HepG2 (cell line): Measurements from ENCODE around the gene PRTN3. TPM values are rescaled to one million over a fixed set of nuclear protein-coding genes. Genes with fewer than 3 reads are reported as not detected.

Experiments used
- ADNP ChIP-seq: sonication (generic); formaldehyde crosslinking; IDR thresholded peaks from 2 replicates; pipeline ENCODE4 v1.4.0; 2020; ENCODE audit warnings: missing genetic modification reagents
- ATF4 ChIP-seq, 2 experiments: fragments of 450-650 bp in 1 of 2; sonication (generic) in 1 of 2; formaldehyde crosslinking; IDR thresholded peaks; 2 replicates each; pipeline versions ENCODE4 v1.5.0 to v1.8.0; 2020 to 2022; ENCODE audit warnings: mild to moderate bottlenecking in 1 of 2, missing genetic modification reagents in 1 of 2
- ATF7-NPFF ChIP-seq: sonication (generic); formaldehyde crosslinking; IDR thresholded peaks from 2 replicates; pipeline ENCODE4 v1.8.1; 2023; ENCODE audit warnings: mild to moderate bottlenecking, low read depth, missing genetic modification reagents, moderate library complexity
- BRCA1 ChIP-seq: sonication (generic); formaldehyde crosslinking; IDR thresholded peaks from 2 replicates; pipeline ENCODE4 v1.4.0; 2020; ENCODE audit warnings: missing genetic modification reagents
- CBX1 ChIP-seq: IDR thresholded peaks from one replicate; pipeline ENCODE4 v1.6.1; 2016; ENCODE audit warnings: antibody characterized with exemption, low read depth
- CHD2 ChIP-seq: IDR thresholded peaks from 2 replicates; pipeline ENCODE4 v1.6.1; 2011; ENCODE audit warnings: low read depth, low read length, improper control_type of control experiment
- CREB1 ChIP-seq, 2 experiments: fragments of 450-650 bp in 1 of 2; IDR thresholded peaks; 2 replicates each; pipeline ENCODE4 v1.6.1; 2016 to 2017; ENCODE audit warnings: control low read depth in 1 of 2, mild to moderate bottlenecking in 1 of 2, missing compliant biosample characterization in 1 of 2, missing genetic modification characterization in 1 of 2
- DRAP1 ChIP-seq: IDR thresholded peaks from 2 replicates; pipeline ENCODE4 v1.6.1; 2016; ENCODE audit warnings: missing genetic modification reagents, missing compliant biosample characterization
- E2F1 ChIP-seq: sonication (generic); formaldehyde crosslinking; IDR thresholded peaks from 2 replicates; pipeline ENCODE4 v1.5.0; 2020; ENCODE audit warnings: missing genetic modification reagents
- ETS1 ChIP-seq: sonication (generic); formaldehyde crosslinking; IDR thresholded peaks from 2 replicates; pipeline ENCODE4 v1.4.0; 2020; ENCODE audit warnings: missing genetic modification reagents
- IRF1 ChIP-seq: sonication (generic); formaldehyde crosslinking; IDR thresholded peaks from 2 replicates; pipeline ENCODE4 v1.4.0; 2020; ENCODE audit warnings: low read depth, mild to moderate bottlenecking, missing genetic modification reagents
- ISL2 ChIP-seq: sonication (generic); formaldehyde crosslinking; IDR thresholded peaks from 2 replicates; pipeline ENCODE4 v1.5.0; 2020; ENCODE audit warnings: missing genetic modification reagents
- KDM1A ChIP-seq: IDR thresholded peaks from 2 replicates; pipeline ENCODE4 v1.6.1; 2016; ENCODE audit warnings: missing compliant biosample characterization
- PLSCR1 ChIP-seq: sonication (generic); formaldehyde crosslinking; IDR thresholded peaks from 2 replicates; pipeline ENCODE4 v1.5.0; 2020; ENCODE audit warnings: missing genetic modification reagents, mild to moderate bottlenecking, borderline replicate concordance
- SAFB2 ChIP-seq: sonication (generic); formaldehyde crosslinking; IDR thresholded peaks from 2 replicates; pipeline ENCODE4 v1.5.1; 2020; ENCODE audit warnings: missing genetic modification reagents, low read depth, mild to moderate bottlenecking, borderline replicate concordance
- ZBTB7B ChIP-seq: sonication (generic); formaldehyde crosslinking; IDR thresholded peaks from 2 replicates; pipeline ENCODE4 v1.4.0; 2020; ENCODE audit warnings: missing genetic modification reagents
- ZNF350 ChIP-seq: sonication (generic); formaldehyde crosslinking; IDR thresholded peaks from 2 replicates; pipeline ENCODE4 v1.4.0; 2020; ENCODE audit warnings: mild to moderate bottlenecking, low read depth, missing genetic modification reagents, borderline replicate concordance
- ZNF597 ChIP-seq: sonication (generic); formaldehyde crosslinking; IDR thresholded peaks from 2 replicates; pipeline ENCODE4 v1.5.0; 2020; ENCODE audit warnings: missing genetic modification reagents
- ZNF704 ChIP-seq: sonication (generic); formaldehyde crosslinking; IDR thresholded peaks from 2 replicates; pipeline ENCODE4 v1.8.1; 2023; ENCODE audit warnings: mild to moderate bottlenecking, inconsistent platforms, moderate library complexity, missing genetic modification reagents, borderline replicate concordance
- ZNF83 ChIP-seq: sonication (generic); formaldehyde crosslinking; IDR thresholded peaks from 2 replicates; pipeline ENCODE4 v1.4.0; 2020; ENCODE audit warnings: missing genetic modification reagents, mild to moderate bottlenecking, borderline replicate concordance
- polyA plus RNA-seq, 8 experiments: library from polyadenylated mRNA; depleted of rRNA in 3 of 8; stranded (reverse) in 7 of 8; unstranded in 1 of 8; fragments of >200 nt; fragmentation: Illumina TruSeq in 4 of 8; extraction: Trizol in 4 of 8; gene quantifications; 2 replicates each; pipeline versions ENCODE4 v1.2.1 to v1.2.3, GENCODE V29; 2011 to 2016; ENCODE audit warnings: low read depth in 4 of 8, missing spikeins in 1 of 8, mixed read lengths in 1 of 8; ENCODE audit not compliant: insufficient read depth in 1 of 8
- total RNA-seq, 5 experiments: library from RNA; depleted of rRNA; stranded (reverse); fragments of >200 nt; fragmentation: Illumina TruSeq; extraction: Trizol; gene quantifications; 2 replicates each; pipeline ENCODE4 v1.2.3, GENCODE V29; 2016; ENCODE audit warnings: low read depth in 1 of 5

Gene PRTN3
- total and polyA plus RNA-seq, 2 of the 13 experiments (the other 11 are each of a cell fraction or from before 2014, with no cell fraction given), result not detected

GRCh38 chr19:796692-797527, 43.9 kb upstream of the PRTN3 start, which contains the start of gene PTBP1 (continued):
- TF ChIP-seq ZNF350 (CRISPR knock-in tag) (no peak; the same call in 1 of the 2 replicates), CBX1 (no peak), ZNF83 (CRISPR knock-in tag) (no peak), DRAP1 (CRISPR knock-in tag) (peak; percentile 89), CREB1 (IDR thresholded peaks at IDR 0.05) (peak; percentile 87), CREB1 (CRISPR knock-in tag; IDR thresholded peaks at IDR 0.05) (peak; percentile 83), ETS1 (CRISPR knock-in tag) (no peak), SAFB2 (0 out of 2 replicates have a peak, but pooled peaks have one; percentile 55), ZBTB7B (CRISPR knock-in tag) (peak; percentile 16; the same call in 1 of the 2 replicates), IRF1 (CRISPR knock-in tag) (no peak), ADNP (CRISPR knock-in tag) (no peak), ISL2 (CRISPR knock-in tag) (peak; percentile 61), PLSCR1 (CRISPR knock-in tag) (no peak), KDM1A (CRISPR knock-in tag) (no peak), ATF7-NPFF (CRISPR knock-in tag) (no peak), E2F1 (peak; percentile 96), ATF4 (CRISPR knock-in tag; IDR thresholded peaks at IDR 0.05) (no peak), BRCA1 (CRISPR knock-in tag) (no peak; the same call in 1 of the 2 replicates), ZNF704 (CRISPR knock-in tag) (no peak), CHD2 (0 out of 2 replicates have a peak, but pooled peaks have one; percentile 67), ZNF597 (CRISPR knock-in tag) (no peak)
